H1 (cell line): ENCODE measurements around the gene DDI1. TPM values are rescaled to one million over a fixed set of nuclear protein-coding genes. Genes with fewer than 3 reads are reported as not detected.

Experiments
- CTCF ChIA-PET: fragments of 300-600 bp; sonication (Branson Sonifier 250); formaldehyde crosslinking; loops from one replicate; lab custom pipeline; 2021; ENCODE audit not compliant: partially characterized antibody; lab: Charles Lee
- POLR2A ChIA-PET: fragments of 300-600 bp; sonication (Branson Sonifier 250); formaldehyde crosslinking; loops from one replicate; lab custom pipeline; 2021; ENCODE audit warnings: inconsistent platforms; ENCODE audit not compliant: partially characterized antibody; lab: Charles Lee
- DNase-seq, 2 experiments: peaks; one replicate each; pipeline versions ENCODE4 v3.0.0 to v3.0.0-alpha.2; 2010 to 2022; ENCODE audit warnings: low spot score in 2 of 2, low read depth in 1 of 2, mixed read lengths in 1 of 2
- FAIRE-seq: peaks from 2 replicates; lab custom pipeline; 2011; peaks lifted over from hg19 to GRCh38; lab: Jason Lieb, UNC
- H2AFZ ChIP-seq: 2 replicates; pipeline ENCODE4 v1.8.1; 2012; ENCODE audit warnings: low read length, inconsistent platforms
- H2AK5ac ChIP-seq: 2 replicates; pipeline ENCODE4 v1.6.1; 2013; ENCODE audit warnings: low read depth, low read length
- H2BK120ac ChIP-seq: replicated peaks from 2 replicates; pipeline ENCODE3; 2013; ENCODE audit warnings: low read depth, low read length, inconsistent platforms
- H2BK12ac ChIP-seq: 2 replicates; pipeline ENCODE4 v1.6.1; 2013; ENCODE audit warnings: low read depth, low read length
- H2BK15ac ChIP-seq: 2 replicates; pipeline ENCODE4 v1.6.1; 2013; ENCODE audit warnings: low read length
- H2BK20ac ChIP-seq: 2 replicates; pipeline ENCODE4 v1.6.1; 2013; ENCODE audit warnings: low read length
- H2BK5ac ChIP-seq: 2 replicates; pipeline ENCODE4 v1.6.1; 2013; ENCODE audit warnings: low read depth, low read length
- H3K14ac ChIP-seq: 2 replicates; pipeline ENCODE4 v1.6.1; 2013; ENCODE audit warnings: inconsistent platforms; ENCODE audit not compliant: insufficient read length
- H3K18ac ChIP-seq: 2 replicates; pipeline ENCODE4 v1.6.1; 2013; ENCODE audit warnings: low read length; ENCODE audit errors: extremely low read depth
- H3K23ac ChIP-seq: 2 replicates; pipeline ENCODE4 v1.6.1; 2013; ENCODE audit warnings: inconsistent platforms; ENCODE audit not compliant: insufficient read length
- H3K23me2 ChIP-seq: 2 replicates; pipeline ENCODE4 v1.6.1; 2013; ENCODE audit warnings: low read depth, low read length
- H3K27ac ChIP-seq: 2 replicates; pipeline ENCODE4 v1.6.1; 2011; ENCODE audit warnings: low read depth, low read length, inconsistent platforms
- H3K27me3 ChIP-seq, 4 experiments: replicated peaks in 1 of 4; 1 replicate in 1 of 4; 2 replicates in 3 of 4; pipeline versions ENCODE4 v1.6.1 to v1.8.1; 2011 to 2013; ENCODE audit warnings: low read length in 3 of 4, mild to moderate bottlenecking in 3 of 4, inconsistent platforms in 2 of 4, mixed read lengths in 2 of 4, moderate library complexity in 1 of 4; ENCODE audit not compliant: control insufficient read depth in 3 of 4, insufficient read depth in 3 of 4; ENCODE audit errors: extremely low read depth in 1 of 4
- H3K36me3 ChIP-seq, 4 experiments: 2 replicates each; pipeline versions ENCODE4 v1.6.1 to v1.8.1; 2011 to 2013; ENCODE audit warnings: mild to moderate bottlenecking in 4 of 4, low read length in 3 of 4, moderate library complexity in 2 of 4, control low read depth in 1 of 4, inconsistent platforms in 1 of 4; ENCODE audit not compliant: insufficient read depth in 4 of 4, control insufficient read depth in 2 of 4
- H3K4ac ChIP-seq: replicated peaks from 2 replicates; pipeline ENCODE3; 2013; ENCODE audit warnings: low read length, low read depth, mixed read lengths, inconsistent platforms; ENCODE audit not compliant: insufficient read length
- H3K4me1 ChIP-seq, 4 experiments: replicated peaks in 1 of 4; 1 replicate in 1 of 4; 2 replicates in 3 of 4; pipeline versions ENCODE4 v1.6.1 to v1.8.1; 2011 to 2013; ENCODE audit warnings: low read length in 3 of 4, inconsistent platforms in 2 of 4, mixed read lengths in 1 of 4; ENCODE audit not compliant: insufficient read depth in 4 of 4, control insufficient read depth in 3 of 4
- H3K4me2 ChIP-seq, 2 experiments: 2 replicates each; pipeline versions ENCODE4 v1.6.1 to v1.8.1; 2011 to 2013; ENCODE audit warnings: low read depth in 2 of 2, low read length in 2 of 2, control low read depth in 1 of 2, inconsistent platforms in 1 of 2, mild to moderate bottlenecking in 1 of 2; ENCODE audit not compliant: insufficient read depth in 1 of 2
- H3K4me3 ChIP-seq, 4 experiments: fragments of 200-600, 300-600 bp in 1 of 4; sonication (generic), shearing (Covaris generic), sonication (Bioruptor Twin) in 1 of 4; 2 replicates each; pipeline versions ENCODE4 v1.5.1 to v1.8.1; 2011 to 2016; ENCODE audit warnings: low read length in 4 of 4, low read depth in 3 of 4, control low read depth in 2 of 4, inconsistent platforms in 2 of 4, mild to moderate bottlenecking in 2 of 4, mixed read lengths in 1 of 4, moderate library complexity in 1 of 4; ENCODE audit not compliant: insufficient read depth in 2 of 4; ENCODE audit errors: extremely low read depth in 1 of 4
- H3K56ac ChIP-seq: replicated peaks from 2 replicates; pipeline ENCODE3; 2013; ENCODE audit warnings: low read depth, mild to moderate bottlenecking, mixed read lengths, low read length, inconsistent platforms; ENCODE audit not compliant: insufficient read length
- H3K79me1 ChIP-seq: 2 replicates; pipeline ENCODE4 v1.6.1; 2013; ENCODE audit warnings: low read depth, low read length, control low read depth
- H3K79me2 ChIP-seq, 2 experiments: 2 replicates each; pipeline versions ENCODE4 v1.6.1 to v1.8.1; 2012 to 2013; ENCODE audit warnings: low read length in 2 of 2, mild to moderate bottlenecking in 2 of 2, inconsistent platforms in 1 of 2; ENCODE audit not compliant: insufficient read depth in 2 of 2, control insufficient read depth in 1 of 2
- H3K9ac ChIP-seq, 4 experiments: replicated peaks in 1 of 4; 1 replicate in 1 of 4; 2 replicates in 3 of 4; pipeline versions ENCODE4 v1.6.1 to v1.8.1; 2011 to 2013; ENCODE audit warnings: low read depth in 3 of 4, low read length in 3 of 4, control low read depth in 2 of 4, mild to moderate bottlenecking in 2 of 4, moderate library complexity in 2 of 4, inconsistent platforms in 1 of 4; ENCODE audit errors: extremely low read depth in 1 of 4
- H3K9me3 ChIP-seq, 2 experiments: 2 replicates each; pipeline versions ENCODE4 v1.6.1 to v1.8.1; 2012 to 2013; ENCODE audit warnings: mild to moderate bottlenecking in 2 of 2, moderate library complexity in 2 of 2, control low read depth in 1 of 2, inconsistent platforms in 1 of 2, low read depth in 1 of 2, low read length in 1 of 2, mixed read lengths in 1 of 2; ENCODE audit not compliant: insufficient read depth in 2 of 2
- H4K20me1 ChIP-seq, 2 experiments: replicated peaks in 1 of 2; 2 replicates each; pipeline versions ENCODE3 to v1.8.1; 2011 to 2013; ENCODE audit warnings: inconsistent platforms in 2 of 2, low read length in 2 of 2, mild to moderate bottlenecking in 1 of 2; ENCODE audit not compliant: insufficient read depth in 2 of 2, control insufficient read depth in 1 of 2
- H4K5ac ChIP-seq: 2 replicates; pipeline ENCODE4 v1.6.1; 2013; ENCODE audit warnings: low read length, low read depth, mixed read lengths, inconsistent platforms; ENCODE audit not compliant: insufficient read length
- H4K8ac ChIP-seq: 2 replicates; pipeline ENCODE4 v1.8.0; 2013; ENCODE audit warnings: mild to moderate bottlenecking, moderate library complexity, low read length, inconsistent platforms; ENCODE audit not compliant: insufficient read depth; ENCODE audit errors: extremely low read depth
- H4K91ac ChIP-seq: replicated peaks from 2 replicates; pipeline ENCODE3; 2013; ENCODE audit warnings: low read length, mixed read lengths, inconsistent platforms; ENCODE audit not compliant: insufficient read length
- CHD2 ChIP-seq: IDR thresholded peaks from 2 replicates; pipeline ENCODE4 v1.6.1; 2012; ENCODE audit warnings: low read length, improper control_type of control experiment
- CREB1 ChIP-seq: IDR thresholded peaks from 2 replicates; pipeline ENCODE4 v1.6.1; 2012; ENCODE audit warnings: inconsistent platforms
- EP300 ChIP-seq, 2 experiments: IDR thresholded peaks; 1 replicate in 1 of 2; 2 replicates in 1 of 2; pipeline ENCODE4 v1.6.1; 2011 to 2012; ENCODE audit warnings: low read depth in 2 of 2, low read length in 2 of 2, mild to moderate bottlenecking in 2 of 2, borderline replicate concordance in 1 of 2, inconsistent platforms in 1 of 2, moderate library complexity in 1 of 2
- FOSL1 ChIP-seq: IDR thresholded peaks from 2 replicates; pipeline ENCODE4 v1.6.1; 2011; ENCODE audit warnings: mild to moderate bottlenecking, low read depth, low read length, moderate library complexity; ENCODE audit not compliant: insufficient read depth
- HDAC2 ChIP-seq, 2 experiments: fragments of 300-600 bp in 1 of 2; sonication (generic) in 1 of 2; IDR thresholded peaks; 2 replicates each; pipeline ENCODE4 v1.6.1; 2011 to 2012; ENCODE audit warnings: low read depth in 2 of 2, low read length in 2 of 2, mild to moderate bottlenecking in 2 of 2, moderate library complexity in 2 of 2, borderline replicate concordance in 1 of 2, inconsistent platforms in 1 of 2
- JUND ChIP-seq: IDR thresholded peaks from 2 replicates; pipeline ENCODE4 v1.6.1; 2011; ENCODE audit warnings: mild to moderate bottlenecking, improper control_type of control experiment, low read length
- MAFK ChIP-seq: IDR thresholded peaks from 2 replicates; pipeline ENCODE4 v1.6.1; 2012; ENCODE audit warnings: low read depth, mild to moderate bottlenecking, improper control_type of control experiment, low read length
- NANOG ChIP-seq: IDR thresholded peaks from 2 replicates; pipeline ENCODE4 v1.6.1; 2011; ENCODE audit warnings: low read length, low read depth, mild to moderate bottlenecking, inconsistent platforms; ENCODE audit not compliant: insufficient read depth, poor library complexity, severe bottlenecking
- PHF8 ChIP-seq: fragments of 200-600 bp; sonication (generic); conservative IDR thresholded peaks from 2 replicates; pipeline ENCODE4 v1.7.1; 2012; ENCODE audit warnings: low read depth, mild to moderate bottlenecking, inconsistent platforms, low read length, moderate library complexity
- RFX5 ChIP-seq: IDR thresholded peaks from 2 replicates; pipeline ENCODE4 v1.6.1; 2011; ENCODE audit warnings: low read depth, low read length, improper control_type of control experiment, borderline replicate concordance
- SIX5 ChIP-seq: IDR thresholded peaks from 2 replicates; pipeline ENCODE4 v1.6.1; 2011; ENCODE audit warnings: mild to moderate bottlenecking, low read depth, low read length
- SUZ12 ChIP-seq: fragments of 200-600 bp; sonication (generic); IDR thresholded peaks from 2 replicates; pipeline ENCODE4 v1.6.1; 2012; ENCODE audit warnings: mild to moderate bottlenecking, inconsistent platforms, low read length, moderate library complexity, mixed read lengths
- TAF7 ChIP-seq: optimal IDR thresholded peaks from 2 replicates; pipeline ENCODE3; 2011; ENCODE audit warnings: low read depth, mild to moderate bottlenecking, inconsistent platforms, low read length, moderate library complexity, borderline replicate concordance
- WGBS, 2 experiments: shearing (Covaris generic) in 1 of 2; methylation state at CpG; one replicate each; pipeline versions ENCODE4 v1.1.6 to v1.1.7; 2013 to 2015; ENCODE audit warnings: low lambda C conversion rate in 2 of 2, mixed read lengths in 2 of 2, inconsistent platforms in 1 of 2, low coverage in 1 of 2, missing lambda C conversion rate in 1 of 2; ENCODE audit not compliant: insufficient replicate concordance in 2 of 2, insufficient coverage in 1 of 2, insufficient read length in 1 of 2; ENCODE audit errors: extremely low coverage in 1 of 2, missing lambda C conversion rate in 1 of 2; 5-methylcytosine and 5-hydroxymethylcytosine counted together
- polyA plus RNA-seq, 7 experiments: library from polyadenylated mRNA; depleted of rRNA in 3 of 7; stranded (reverse) in 5 of 7; unstranded in 2 of 7; fragments of >200 nt in 5 of 7; fragments of 200-250 nt in 2 of 7; gene quantifications; 1 replicate in 5 of 7; 2 replicates in 1 of 7; 4 replicates in 1 of 7; pipeline versions ENCODE4 v1.2.1 to v1.2.3, GENCODE V29; 2011 to 2013; ENCODE audit warnings: missing spikeins in 2 of 7, mixed read lengths in 2 of 7
- total RNA-seq: library from RNA; stranded (reverse); fragmentation: NEBNext Ultra II Directional; extraction: Animal tissue kit (Norgen Biotek cat#: 25700); gene quantifications from 2 replicates; pipeline ENCODE4 v1.2.1, GENCODE V29; 2021
- TF ChIP-seq, protein P1 (sequence below): IDR thresholded peaks from 2 replicates; pipeline ENCODE4 v1.6.1; 2012; ENCODE audit warnings: inconsistent platforms

DDI1 gene
- total and polyA plus RNA-seq, 2 of the 8 experiments (the other 6 are each of a cell fraction or from before 2014, with no cell fraction given): not detected

GRCh38 chr11:104078245-104078644, 41.8 kb downstream of the DDI1 start:
- Histone ChIP-seq H2BK15ac (no peak overlapping the region), H4K20me1 (no peaks in the 10 kb centered on the region), H3K14ac (no peak overlapping the region), H3K18ac (no peak overlapping the region), H2BK12ac (no peak overlapping the region), H2BK20ac (no peak overlapping the region), H3K4ac (no peak overlapping the region), H3K4me3 (no peak overlapping the region), H3K9ac (no peak overlapping the region), H4K91ac (no peak overlapping the region), H3K4me1 (peaks cover 0 to 3% (median 0%) of the 10 kb centered on the region in 4 experiments; a peak in 2 of 7 replicates), H3K79me1 (no peaks in the 10 kb centered on the region), H3K27me3 (no peaks in the 10 kb centered on the region), H3K4me2 (no peak overlapping the region), H3K36me3 (no peaks in the 10 kb centered on the region), H3K56ac (no peak overlapping the region), H4K8ac (no peak overlapping the region), H3K79me2 (no peaks in the 10 kb centered on the region), H2AK5ac (no peak overlapping the region), H2AFZ (no peak overlapping the region), H3K23me2 (no peaks in the 10 kb centered on the region), H2BK120ac (no peak overlapping the region), H3K9me3 (no peaks in the 10 kb centered on the region), H3K27ac (no peak overlapping the region), H4K5ac (no peak overlapping the region), H2BK5ac (no peak overlapping the region), H3K23ac (no peak overlapping the region)
- no peak for DNase-seq
- ChIA-PET POLR2A (no interaction called here), CTCF (no interaction called here)
- 72% methylated on average over 4 of the region's 4 CpGs; no CpG with 5 or more reads in 1 of the 2 experiments for WGBS, 2 experiments
- no peak for FAIRE-seq
- no peak for TF ChIP-seq NANOG
- TF ChIP-seq FOSL1: no peak
- TF ChIP-seq JUND: no peak
- no peak for TF ChIP-seq SUZ12
- no peak for TF ChIP-seq EP300 (IDR thresholded peaks at IDR 0.05; ENCODE audit: borderline replicate concordance in 1 of 2, low read depth in 2 of 2, low read length in 2 of 2)
- no peak for TF ChIP-seq MAFK
- TF ChIP-seq, protein P1, sequence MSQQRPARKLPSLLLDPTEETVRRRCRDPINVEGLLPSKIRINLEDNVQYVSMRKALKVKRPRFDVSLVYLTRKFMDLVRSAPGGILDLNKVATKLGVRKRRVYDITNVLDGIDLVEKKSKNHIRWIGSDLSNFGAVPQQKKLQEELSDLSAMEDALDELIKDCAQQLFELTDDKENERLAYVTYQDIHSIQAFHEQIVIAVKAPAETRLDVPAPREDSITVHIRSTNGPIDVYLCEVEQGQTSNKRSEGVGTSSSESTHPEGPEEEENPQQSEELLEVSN: no peak
- TF ChIP-seq CREB1: no peak
- TF ChIP-seq PHF8: no peak
- no peak for TF ChIP-seq TAF7
- TF ChIP-seq RFX5: no peak
- no peak for TF ChIP-seq SIX5
- no peak for TF ChIP-seq CHD2
- TF ChIP-seq HDAC2 (IDR thresholded peaks at IDR 0.05; ENCODE audit: borderline replicate concordance in 1 of 2, low read depth in 2 of 2, low read length in 2 of 2): no peak
